Esophagus squamous epithelium (tissue), 4 donors: Measurements from ENCODE around the gene BEND6.

Experiments used
- POLR2A ChIP-seq, 4 donors: fragments of 450-650 bp; IDR thresholded peaks; one replicate each; pipeline ENCODE4 v1.6.1; 2017; ENCODE audit warnings: antibody characterized with exemption in 4 of 4, mild to moderate bottlenecking in 4 of 4, moderate library complexity in 3 of 4
- TF ChIP-seq, protein P1 (sequence below), 6 experiments: fragments of 450-650 bp in 4 of 6; fragments of 200-600 bp in 2 of 6; sonication (generic) in 2 of 6; IDR thresholded peaks; one replicate each; pipeline ENCODE4 v1.5.1; 2016 to 2019; ENCODE audit warnings: antibody characterized with exemption in 6 of 6, mild to moderate bottlenecking in 4 of 6, moderate library complexity in 4 of 6

DNA sequence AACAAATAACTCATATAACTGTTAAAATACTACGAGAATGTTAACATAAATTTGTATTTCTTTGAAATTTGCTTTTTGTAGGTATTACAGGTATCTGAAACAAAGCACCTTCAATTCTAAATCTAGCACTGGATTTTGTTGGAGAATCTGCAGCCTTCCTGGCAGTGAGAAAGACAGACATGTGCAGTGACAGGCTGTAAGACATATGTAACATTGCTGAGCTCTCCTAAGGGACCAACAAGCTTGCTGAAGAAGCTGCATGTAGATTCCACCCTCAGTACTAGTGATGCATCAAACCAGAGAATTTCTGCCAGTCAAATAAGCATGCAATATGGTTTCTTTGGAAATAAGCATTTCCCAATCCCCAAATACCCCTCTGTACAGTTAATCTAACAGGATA lies 71.1 kb downstream of the BEND6 start:
- TF ChIP-seq, protein P1, sequence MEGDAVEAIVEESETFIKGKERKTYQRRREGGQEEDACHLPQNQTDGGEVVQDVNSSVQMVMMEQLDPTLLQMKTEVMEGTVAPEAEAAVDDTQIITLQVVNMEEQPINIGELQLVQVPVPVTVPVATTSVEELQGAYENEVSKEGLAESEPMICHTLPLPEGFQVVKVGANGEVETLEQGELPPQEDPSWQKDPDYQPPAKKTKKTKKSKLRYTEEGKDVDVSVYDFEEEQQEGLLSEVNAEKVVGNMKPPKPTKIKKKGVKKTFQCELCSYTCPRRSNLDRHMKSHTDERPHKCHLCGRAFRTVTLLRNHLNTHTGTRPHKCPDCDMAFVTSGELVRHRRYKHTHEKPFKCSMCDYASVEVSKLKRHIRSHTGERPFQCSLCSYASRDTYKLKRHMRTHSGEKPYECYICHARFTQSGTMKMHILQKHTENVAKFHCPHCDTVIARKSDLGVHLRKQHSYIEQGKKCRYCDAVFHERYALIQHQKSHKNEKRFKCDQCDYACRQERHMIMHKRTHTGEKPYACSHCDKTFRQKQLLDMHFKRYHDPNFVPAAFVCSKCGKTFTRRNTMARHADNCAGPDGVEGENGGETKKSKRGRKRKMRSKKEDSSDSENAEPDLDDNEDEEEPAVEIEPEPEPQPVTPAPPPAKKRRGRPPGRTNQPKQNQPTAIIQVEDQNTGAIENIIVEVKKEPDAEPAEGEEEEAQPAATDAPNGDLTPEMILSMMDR (IDR thresholded peaks at IDR 0.05): no peak
- no peak for TF ChIP-seq POLR2A (IDR thresholded peaks at IDR 0.05)
